GM19467 (cell line): ENCODE measurements around the gene HES5.
A peak's percentile ranks its signal among the peaks of the same experiment; 100 is the strongest.
"Not testable (repeated sequence)": the region's sequence is repeated elsewhere in the genome, so short reads cannot be mapped to it uniquely, and the experiment has no call there.

ENCODE experiments used
- ATAC-seq: cut with Tn5 transposase; IDR thresholded peaks from one replicate; pipeline ENCODE4 v1.9.1; 2021; ENCODE audit warnings: mild to moderate bottlenecking, moderate library complexity; ENCODE audit not compliant: unreplicated experiment

HES5 gene

DNA sequence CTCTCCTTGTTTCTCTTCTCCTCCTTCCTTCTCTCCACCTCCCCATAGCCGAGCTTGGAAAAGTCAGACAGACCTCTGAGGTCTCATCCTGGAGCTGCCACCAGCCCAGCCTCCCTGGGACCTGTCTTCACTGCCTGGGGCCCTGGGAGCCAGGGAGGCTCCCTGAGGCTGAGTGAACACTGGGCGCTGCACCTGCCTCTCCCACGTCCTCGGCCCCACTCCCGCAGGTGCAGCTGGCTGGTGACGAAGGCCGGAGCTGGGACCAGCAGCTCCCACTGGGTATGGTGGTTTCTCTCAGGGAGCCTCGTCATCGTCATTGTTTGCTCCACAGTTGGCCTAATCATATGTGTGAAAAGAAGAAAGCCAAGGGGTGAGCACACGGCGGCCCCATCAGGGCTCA lies 31.4 kb upstream of the HES5 start:
- no peak for ATAC-seq

DNA sequence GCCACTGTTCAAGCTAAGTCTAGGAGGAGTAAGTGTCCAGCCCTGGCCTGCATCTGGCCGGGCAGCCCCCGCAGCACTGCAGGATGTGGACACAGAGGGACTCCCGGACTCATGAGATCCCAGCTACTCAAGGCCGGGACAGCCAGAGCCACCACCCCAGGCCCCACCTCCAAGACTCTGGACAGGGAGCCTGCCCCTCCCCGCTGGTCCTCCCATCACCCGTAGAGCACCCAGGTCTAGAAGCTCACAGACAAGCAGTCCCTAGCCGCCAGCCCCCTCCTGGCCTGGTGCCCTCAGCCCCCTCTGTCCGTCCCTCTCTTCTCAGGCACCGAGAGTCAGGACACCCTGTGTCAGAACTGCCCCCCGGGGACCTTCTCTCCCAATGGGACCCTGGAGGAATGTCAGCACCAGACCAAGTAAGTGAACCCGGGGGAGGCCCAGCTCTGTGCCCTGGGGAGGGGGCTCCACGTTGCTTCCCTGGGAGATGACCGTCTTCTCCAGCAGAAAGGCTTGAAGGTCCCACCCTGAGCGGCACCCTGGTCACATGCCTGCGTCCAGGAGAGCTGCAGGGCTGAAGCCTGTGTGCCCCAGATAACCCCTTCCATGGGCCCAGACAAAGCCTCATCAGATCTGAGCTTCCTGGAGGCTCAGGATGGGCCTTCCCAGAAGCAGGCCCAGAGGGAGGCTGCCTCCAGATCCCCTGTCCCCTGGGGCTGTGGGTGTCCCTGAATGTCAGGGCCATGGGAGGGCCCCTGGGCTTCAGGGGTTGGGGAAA lies 30.4 kb upstream of the HES5 start:
- ATAC-seq, result no peak

DNA sequence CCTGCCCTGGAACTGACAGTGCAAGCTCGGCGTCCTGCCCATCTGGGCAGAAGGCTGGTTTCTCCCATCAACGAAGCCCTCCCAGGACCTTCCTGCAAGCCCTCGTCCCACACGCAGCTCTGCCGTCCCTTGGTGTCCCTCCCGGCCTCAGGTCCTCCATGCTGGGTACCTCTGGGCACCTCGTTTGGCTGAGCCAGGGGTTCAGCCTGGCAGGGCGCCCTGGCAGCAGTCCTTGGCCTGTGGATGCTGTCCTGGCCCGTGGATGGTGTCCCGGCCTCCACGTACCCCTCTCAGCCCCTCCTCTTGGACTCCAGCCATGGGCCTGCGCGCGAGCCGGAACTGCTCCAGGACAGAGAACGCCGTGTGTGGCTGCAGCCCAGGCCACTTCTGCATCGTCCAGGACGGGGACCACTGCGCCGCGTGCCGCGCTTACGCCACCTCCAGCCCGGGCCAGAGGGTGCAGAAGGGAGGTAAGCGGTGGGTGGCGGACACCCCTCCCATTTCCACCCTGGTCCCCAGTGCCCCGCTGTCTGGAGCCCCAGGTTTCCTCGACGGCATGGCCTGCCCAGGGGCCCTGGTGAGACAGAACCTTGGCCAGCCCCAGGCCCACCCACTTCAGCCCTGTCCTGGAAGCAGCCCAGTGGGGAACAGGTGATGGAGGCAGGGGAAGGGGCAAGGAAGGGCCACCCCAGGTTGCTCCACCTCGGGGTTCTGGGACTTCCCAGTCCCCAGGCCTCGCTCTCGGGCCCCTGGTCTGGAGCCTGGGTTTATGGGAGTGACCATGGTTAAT lies 29.6 kb upstream of the HES5 start:
- no peak for ATAC-seq

DNA sequence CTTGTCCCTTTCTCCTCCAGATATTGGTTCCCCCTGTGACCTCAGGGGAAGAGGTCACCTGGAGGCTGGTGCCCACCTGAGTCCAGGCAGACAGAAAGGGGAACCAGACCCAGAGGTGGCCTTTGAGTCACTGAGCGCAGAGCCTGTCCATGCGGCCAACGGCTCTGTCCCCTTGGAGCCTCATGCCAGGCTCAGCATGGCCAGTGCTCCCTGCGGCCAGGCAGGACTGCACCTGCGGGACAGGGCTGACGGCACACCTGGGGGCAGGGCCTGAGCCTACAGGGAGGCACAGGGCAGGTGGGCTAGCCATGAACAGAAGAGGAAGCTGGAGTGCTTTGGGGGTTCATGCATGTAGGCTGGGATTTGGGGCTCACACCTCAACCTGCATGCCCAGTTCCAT lies 28.8 kb upstream of the HES5 start:
- ATAC-seq, result no peak

DNA sequence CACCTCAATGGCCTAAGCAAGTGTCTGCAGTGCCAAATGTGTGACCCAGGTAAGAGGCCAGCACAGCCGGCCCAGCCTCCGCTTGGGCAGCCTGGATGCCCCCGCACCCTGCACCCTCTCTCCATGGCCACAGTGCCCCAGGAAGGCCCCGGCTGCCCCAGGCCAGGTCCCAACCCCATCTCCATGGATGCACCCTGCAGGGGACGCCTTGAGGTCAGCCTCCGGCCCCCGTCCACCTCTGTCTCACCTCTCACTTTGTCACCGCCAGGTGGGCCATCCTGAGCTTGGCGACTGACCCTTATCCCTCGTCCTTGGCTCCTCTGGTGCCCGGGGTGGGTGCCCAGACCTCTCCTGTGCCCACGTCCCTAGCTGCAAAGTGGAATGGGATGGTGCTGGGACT lies 28.4 kb upstream of the HES5 start:
- ATAC-seq, result no peak

DNA sequence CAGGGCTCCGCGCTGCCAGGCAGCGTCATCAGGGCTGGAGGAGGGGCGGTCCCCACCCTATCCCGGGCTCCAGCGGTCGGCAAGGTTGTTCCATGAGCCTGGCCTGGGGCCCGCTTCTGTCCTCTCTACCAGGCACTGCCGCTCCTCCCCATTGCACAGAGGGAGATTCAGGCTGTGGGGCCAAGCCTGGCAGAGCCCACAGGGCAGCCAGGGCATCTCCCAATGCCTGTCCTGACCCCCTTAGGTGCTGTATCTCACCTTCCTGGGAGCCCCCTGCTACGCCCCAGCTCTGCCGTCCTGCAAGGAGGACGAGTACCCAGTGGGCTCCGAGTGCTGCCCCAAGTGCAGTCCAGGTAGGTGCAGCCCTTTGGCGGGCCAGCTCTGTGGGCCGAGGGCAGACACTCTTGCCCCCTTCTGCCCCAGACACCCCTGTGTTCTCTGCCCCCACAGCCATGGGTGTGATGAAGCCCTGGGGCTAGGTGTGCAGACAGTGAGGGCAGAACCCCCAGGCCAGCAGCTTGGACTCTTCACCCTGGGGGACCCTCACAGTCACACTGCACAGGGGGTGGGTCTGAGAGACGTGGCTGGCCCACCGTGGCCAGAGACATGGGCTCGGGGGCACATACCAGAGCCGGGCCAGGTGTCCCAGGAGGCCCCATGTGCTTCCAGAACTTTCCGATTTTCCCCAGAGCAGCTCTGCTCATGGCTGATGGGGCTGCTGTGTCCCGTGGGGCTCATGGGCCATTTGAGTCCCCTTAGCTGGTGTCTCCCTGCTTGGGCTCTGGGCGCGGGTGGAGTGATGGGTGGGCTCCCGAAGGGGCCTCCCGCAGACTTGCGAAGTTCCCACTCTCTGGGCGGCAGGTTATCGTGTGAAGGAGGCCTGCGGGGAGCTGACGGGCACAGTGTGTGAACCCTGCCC lies 27.7 kb upstream of the HES5 start:
- ATAC-seq, result no peak

DNA sequence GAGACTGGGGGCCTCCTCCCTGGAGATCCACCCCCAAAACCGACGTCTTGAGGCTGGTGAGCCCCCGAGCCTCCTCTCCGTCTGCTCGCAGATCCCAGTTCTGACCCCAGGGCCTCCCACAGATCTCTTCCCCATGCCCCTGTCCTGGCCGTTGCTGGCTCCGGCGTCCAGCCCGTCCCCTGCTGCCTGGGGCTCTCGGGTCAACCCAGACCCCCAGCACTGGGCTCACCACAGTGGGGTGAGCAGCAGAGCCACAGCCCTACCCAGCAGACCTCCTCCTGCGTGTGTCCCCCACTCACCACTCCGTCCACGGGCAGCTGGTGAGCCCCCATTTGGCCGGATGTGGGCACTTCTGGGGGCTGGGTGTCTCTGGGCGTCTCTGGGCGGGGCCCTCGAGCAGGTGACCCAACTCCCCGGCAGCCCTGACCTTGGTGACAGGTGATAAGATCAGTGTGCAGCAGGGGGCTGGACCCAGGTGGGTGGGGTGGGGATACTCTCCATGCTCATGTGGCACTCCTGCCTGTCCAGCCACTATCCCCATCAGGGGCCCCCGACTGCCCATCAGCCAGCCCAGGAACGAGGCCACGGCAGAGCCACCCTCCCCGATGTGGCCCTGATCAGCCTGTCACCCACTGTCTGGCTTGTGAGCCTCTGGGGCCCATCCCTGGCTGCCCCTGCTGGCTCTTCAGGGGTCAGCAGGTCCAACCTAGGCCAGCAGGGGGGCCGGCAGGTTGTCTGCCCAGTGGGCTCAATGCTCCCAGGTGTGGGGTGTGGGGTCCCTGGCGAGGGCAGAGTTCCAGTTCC lies 26.8 kb upstream of the HES5 start:
- no peak for ATAC-seq

DNA sequence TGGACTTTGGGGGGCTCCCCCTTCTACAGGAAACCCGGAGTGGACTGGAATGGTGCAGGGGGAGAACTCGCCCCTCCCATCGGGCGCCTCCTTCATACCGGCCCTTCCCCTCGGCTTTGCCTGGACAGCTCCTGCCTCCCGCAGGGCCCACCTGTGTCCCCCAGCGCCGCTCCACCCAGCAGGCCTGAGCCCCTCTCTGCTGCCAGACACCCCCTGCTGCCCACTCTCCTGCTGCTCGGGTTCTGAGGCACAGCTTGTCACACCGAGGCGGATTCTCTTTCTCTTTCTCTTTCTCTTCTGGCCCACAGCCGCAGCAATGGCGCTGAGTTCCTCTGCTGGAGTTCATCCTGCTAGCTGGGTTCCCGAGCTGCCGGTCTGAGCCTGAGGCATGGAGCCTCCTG lies 26.2 kb upstream of the HES5 start, which contains the start of gene TNFRSF14:
TSS of gene TNFRSF14 (plus strand) at position 95 of the 401 bp plus-strand sequence. CDS start at position 389, 294 bp downstream.
- peak; percentile 27 for ATAC-seq

DNA sequence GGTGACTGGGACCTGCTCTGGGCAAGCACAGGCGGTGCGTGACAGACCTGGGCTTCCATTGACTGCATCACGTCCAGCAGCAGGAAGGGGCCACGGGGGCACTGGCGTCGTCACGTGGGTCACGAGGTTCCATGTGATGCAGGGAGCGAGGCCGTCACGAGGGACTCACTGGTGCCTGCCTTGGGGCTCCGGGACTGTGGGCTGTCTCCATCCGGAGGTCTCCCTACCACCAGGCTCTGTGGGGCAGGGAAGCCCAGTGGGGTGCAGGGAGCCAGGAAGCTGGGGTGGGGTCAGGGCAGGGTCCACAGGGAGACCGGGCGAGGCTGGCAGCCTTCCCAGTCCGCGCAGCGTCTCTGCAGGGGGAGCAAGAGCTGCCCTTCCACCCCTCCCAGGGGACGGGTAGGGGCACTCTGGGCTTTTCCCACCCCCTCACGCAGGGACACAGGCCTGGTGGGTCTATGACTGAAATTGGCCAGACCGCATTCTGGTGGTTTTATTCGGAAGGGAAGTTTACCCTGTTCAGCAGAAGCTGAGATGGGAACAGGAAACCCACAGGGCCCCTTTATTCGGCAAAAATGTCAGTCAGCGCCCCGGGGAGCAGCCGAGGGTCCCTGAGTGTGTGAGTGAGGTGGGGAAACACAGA lies 25.7 kb upstream of the HES5 start:
- ATAC-seq, result peak; percentile 37

DNA sequence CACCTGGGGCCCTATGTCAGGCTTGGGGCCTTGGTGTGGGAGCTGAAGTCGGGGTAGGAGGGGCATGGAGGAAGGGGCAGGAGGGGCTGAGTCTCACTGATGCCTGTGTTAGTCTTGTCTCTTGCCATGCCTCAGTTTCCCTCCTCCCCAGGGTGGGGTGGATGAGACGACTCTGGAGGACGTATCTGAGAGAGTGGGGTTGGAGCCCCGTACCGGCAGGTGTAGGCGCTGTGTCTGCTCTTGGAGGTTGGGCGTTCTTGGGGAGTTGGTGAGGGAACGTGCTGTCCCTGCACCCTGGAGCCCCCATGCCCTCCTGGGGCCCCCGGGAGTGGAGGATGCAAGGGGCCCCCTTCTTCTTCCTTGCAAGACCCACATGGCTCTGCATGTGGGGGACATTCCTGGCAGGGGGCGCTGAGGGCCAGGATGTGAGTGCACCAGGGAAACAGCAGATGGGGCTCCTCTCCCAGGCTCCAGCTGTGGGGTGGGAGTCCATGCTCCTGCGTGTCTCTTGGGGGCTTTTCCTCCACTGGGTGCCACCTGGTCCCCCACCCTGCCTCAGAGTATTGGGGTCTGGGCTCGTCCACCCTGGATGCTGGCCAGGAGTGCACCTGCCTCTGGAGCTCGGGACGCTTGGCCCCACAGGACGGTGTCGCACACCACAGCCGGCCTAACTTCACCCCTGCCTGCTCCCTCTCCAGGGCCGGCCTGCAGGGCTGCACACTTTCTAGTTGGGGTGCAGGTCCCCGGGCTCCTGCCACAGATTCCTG lies 24.7 kb upstream of the HES5 start:
- no peak for ATAC-seq

DNA sequence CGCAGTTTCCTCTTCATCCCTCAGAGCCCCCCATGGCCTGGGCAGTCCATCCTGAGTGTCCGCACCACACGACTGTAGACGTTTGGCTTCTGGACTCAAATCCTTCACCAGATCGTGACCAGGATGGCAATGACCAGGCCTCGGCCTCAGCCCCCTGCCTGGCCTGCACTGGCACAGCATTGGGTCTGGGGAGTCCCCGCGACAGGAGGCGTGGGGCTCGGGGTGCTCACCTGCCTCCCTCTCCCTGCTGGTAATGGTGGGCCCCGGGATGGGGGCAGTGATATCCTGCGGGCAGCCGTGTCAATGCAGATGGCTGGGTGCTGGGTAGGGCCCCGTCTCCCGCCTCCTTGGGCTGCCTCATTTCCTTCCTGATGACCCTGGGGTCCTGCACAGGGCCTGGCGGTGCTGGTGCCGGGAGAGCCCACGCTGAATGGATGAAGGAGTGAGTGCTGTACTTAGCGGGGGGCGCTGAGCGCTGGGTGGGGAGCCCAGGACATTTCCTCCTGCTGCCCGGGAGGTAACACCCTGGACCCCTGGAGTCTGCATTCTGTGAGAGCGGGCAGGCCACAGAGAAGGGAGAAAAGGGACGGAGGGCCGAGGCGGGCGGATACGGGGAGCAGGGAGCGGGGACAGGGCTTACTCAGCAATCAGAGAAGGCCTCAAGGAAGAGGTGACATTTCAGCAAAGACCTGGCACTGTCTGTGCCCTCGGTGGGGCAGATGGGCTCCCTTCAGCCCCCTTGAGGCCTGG lies 24.0 kb upstream of the HES5 start:
- no peak for ATAC-seq

DNA sequence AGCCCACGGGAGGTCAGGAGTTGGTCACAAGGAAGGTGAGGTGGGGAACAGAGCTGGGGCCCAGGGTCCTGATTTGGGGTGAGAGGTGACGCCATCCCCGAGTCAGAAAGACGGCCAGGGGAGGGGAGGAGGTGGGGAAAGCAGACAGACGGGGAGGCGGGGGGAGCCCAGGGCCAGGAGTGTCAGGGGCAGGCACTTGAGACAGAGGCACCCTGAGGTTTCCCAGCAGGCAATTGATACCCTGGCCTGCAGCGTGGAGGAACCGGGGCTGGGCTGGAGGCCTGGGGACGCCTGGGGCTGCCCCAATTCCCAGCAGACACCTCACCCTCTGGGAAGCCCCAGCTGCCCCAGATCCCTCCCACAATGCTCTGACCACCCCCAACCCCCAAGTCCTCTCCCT lies 23.0 kb upstream of the HES5 start:
- ATAC-seq, result not testable (repeated sequence)

DNA sequence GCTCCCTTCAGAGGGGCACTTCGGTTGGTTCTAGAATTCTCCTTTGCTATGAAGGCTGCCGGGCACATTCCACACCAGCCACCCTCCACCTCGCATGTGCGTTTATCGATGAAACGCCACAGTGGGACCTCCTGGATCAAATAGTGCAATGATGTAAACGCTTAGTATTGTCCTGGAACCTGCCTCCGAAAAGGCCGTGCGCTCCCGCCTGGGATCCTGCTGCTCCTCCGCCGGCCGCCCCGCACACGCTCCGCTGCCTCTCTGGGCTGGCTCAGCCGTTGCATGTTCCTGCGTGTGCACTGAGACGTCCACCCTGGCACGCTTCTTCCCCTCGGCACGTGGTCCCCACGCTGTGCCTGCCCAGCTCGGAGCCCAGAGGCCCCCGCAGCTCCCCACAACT lies 22.1 kb upstream of the HES5 start:
- no peak for ATAC-seq

DNA sequence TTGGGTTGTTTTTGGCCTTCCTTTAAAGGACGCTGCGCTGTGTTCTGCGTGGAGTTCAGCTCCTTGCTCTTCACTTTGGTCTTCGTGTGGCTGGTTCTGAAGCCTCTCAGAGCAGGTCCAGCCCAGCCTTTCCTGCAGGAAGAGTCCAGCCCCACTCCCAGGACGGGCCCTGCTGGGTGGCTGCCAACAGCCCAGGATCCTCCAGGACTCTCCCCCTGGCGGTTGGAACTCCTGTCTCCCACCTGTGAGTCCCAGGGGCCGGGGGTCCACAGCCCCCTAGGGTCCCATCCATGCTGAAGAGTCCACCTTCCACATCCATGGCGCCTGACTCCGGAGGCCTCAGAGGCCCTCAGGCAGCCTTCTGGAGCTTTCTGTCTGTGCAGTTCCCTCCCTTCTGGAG lies 21.5 kb upstream of the HES5 start:
- ATAC-seq, result not testable (repeated sequence)

DNA sequence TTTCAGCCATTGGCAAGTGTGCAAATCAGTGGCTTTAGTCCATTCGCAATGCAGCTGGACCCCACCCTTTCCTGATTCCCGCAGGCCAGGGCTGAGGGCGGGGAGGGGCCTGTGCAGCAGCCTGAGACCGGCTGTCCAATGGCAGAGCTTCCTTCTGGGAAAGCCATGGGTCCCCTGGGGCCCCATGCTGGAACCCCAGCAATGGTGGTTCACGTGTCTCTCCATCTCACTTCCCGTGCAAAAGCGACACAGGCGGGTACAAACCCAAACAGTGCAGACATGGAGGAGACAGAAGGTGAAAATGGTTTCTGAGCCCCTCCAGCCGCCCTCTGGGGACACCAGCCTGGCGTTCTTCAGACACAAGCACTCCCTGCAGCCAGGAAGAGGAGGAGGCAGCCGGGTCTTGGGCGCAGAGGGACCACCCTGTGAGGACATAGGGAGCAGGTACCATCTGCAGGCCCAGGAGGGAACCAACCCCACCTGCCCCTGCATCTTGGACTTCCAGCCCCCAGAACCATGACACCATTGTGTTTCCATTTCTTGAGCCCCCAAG lies 20.3 kb upstream of the HES5 start:
- not testable (repeated sequence) for ATAC-seq

DNA sequence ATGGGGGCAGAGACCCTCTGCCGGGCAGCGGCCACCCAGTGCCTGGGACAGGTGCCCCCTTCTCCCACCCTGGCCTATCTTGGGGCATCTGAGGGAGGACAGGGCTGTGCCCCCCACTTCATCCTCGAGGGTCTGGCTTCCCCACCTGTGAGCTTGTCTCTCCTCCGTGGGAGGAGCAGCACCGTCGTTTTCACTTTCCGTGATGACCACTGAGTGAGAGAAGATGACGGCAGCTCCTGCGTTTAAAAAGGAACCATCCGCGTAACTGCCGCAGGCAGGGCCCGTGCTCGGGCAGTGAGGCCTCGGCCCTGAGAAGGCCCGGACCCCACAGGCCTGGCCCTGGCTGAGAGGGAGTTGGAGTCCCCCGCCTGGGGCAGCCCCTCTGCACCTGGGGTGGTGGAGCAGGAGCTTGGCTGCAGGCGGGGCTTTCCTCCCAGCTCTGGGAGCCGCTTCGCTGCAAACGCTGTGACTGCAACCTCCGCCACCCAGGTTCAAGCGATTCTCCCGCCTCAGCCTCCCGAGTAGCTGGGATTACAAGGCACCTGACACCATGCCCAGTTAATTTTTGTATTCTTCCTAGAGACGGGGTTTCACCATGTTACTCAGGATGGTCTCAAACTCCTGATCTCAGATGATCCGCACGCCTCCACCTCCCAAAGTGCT lies 19.4 kb upstream of the HES5 start:
- not testable (repeated sequence) for ATAC-seq

DNA sequence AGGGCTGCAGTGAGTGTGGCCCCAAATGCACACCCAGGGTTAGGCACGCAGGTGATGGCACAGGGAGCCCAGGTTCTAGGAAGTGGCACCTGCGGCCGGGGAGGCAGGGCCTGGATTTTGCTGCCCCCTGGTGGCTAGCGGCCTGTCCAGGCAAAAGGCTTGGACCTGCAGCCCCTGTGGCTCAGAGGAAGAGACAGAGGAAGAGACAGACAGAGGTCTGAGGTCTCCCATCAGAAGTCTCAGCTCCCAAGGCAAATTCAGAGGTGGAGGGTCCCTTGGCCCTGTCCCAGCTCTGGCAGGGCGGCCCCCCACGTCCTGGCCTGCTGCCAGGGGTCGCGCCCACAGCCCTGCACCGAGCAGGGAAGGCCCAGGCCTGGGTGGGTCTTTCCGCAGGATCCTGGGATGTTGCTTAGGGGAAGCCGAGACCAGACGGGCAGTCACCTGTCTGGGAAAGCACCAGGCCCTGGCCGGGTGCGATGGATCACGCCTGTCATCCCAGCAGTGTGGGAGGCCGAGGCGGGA lies 18.1 kb upstream of the HES5 start:
- no peak for ATAC-seq
